Calu3 (cell line): Measurements from ENCODE around the gene MSLN. TPM values are rescaled to one million over a fixed set of nuclear protein-coding genes. Genes with fewer than 3 reads are reported as not detected.
"Not testable (repeated sequence)": the region's sequence is repeated elsewhere in the genome, so short reads cannot be mapped to it uniquely, and the experiment has no call there.

ENCODE experiments used
- BruUV-seq: library from RNA; stranded (reverse); fragments of 400-500 nt; replicated peaks from 2 replicates; lab custom pipeline; 2021; lab: Mats Ljungman, UMichigan
- CTCF ChIA-PET: fragments of 300-600 bp; sonication (Branson Sonifier 250); formaldehyde crosslinking; loops from one replicate; lab custom pipeline; 2022; ENCODE audit warnings: antibody characterized with exemption; lab: Charles Lee
- DNase-seq: peaks from one replicate; pipeline ENCODE4 v3.0.0; 2022
- H3K27ac Mint-ChIP-seq: one replicate; pipeline ENCODE4 v1.8.0; 2022; ENCODE audit warnings: mixed read lengths; ENCODE audit not compliant: unreplicated experiment
- H3K27me3 Mint-ChIP-seq: one replicate; pipeline ENCODE4 v1.8.0; 2022; ENCODE audit warnings: mixed read lengths; ENCODE audit not compliant: unreplicated experiment
- H3K36me3 Mint-ChIP-seq: one replicate; pipeline ENCODE4 v1.8.0; 2022; ENCODE audit warnings: mild to moderate bottlenecking, moderate library complexity, mixed read lengths; ENCODE audit not compliant: insufficient read depth, unreplicated experiment
- H3K4me1 Mint-ChIP-seq: one replicate; pipeline ENCODE4 v1.8.0; 2022; ENCODE audit warnings: mild to moderate bottlenecking, low read depth, mixed read lengths; ENCODE audit not compliant: unreplicated experiment
- H3K4me3 Mint-ChIP-seq: one replicate; pipeline ENCODE4 v1.8.0; 2022; ENCODE audit warnings: mild to moderate bottlenecking, low read depth, moderate library complexity, mixed read lengths; ENCODE audit not compliant: unreplicated experiment
- H3K9me3 Mint-ChIP-seq: one replicate; pipeline ENCODE4 v1.8.0; 2022; ENCODE audit warnings: low read depth, mixed read lengths; ENCODE audit not compliant: unreplicated experiment
- CTCF ChIP-seq: fragments of 200-600 bp; IDR thresholded peaks from one replicate; pipeline ENCODE4 v1.8.0; 2022; ENCODE audit warnings: antibody characterized with exemption; ENCODE audit not compliant: unreplicated experiment
- intact Hi-C: fragments of 100-400 bp; cut with micrococcal nuclease; formaldehyde crosslinking; loops from one replicate; pipeline ENCODE4 v1.10.0; 2022; ENCODE audit not compliant: unreplicated experiment
- total RNA-seq: library from RNA; stranded (reverse); gene quantifications from 2 replicates; pipeline ENCODE4 v1.2.3, GENCODE V29; 2022

MSLN gene
- total RNA-seq, 1 experiment from 2014 or later = 3.4 TPM

- Mint-ChIP-seq H3K4me3 (peak overlapping the region; percentile 79), H3K4me1 (no peaks in the 10 kb centered on the region), H3K36me3 (peaks cover 50% of the 10 kb centered on the region), H3K27me3 (peaks cover 2% of the 10 kb centered on the region), H3K9me3 (no peaks in the 10 kb centered on the region), H3K27ac (peak overlapping the region; percentile 62)
- intact Hi-C loops = no loop called here
- DNase-seq = no peak
- TF ChIP-seq CTCF = no peak
- CTCF ChIA-PET = interaction anchor here (1.7 kb wide), 1 partner anchor 14 kb away, joined by 7 read pairs; no protein-coding TSS in a partner anchor
- BruUV-seq = no TSS peak
These were observed 18.4 kb upstream of the MSLN start for GRCh38 chr16:741986-742629.

GRCh38 chr16:742894-743293 lies 17.6 kb upstream of the MSLN start:
- H3K4me3 Mint-ChIP-seq, H3K4me1 Mint-ChIP-seq, H3K27ac Mint-ChIP-seq, DNase-seq, H3K27me3 Mint-ChIP-seq, CTCF ChIA-PET, intact Hi-C loops, H3K9me3 Mint-ChIP-seq, BruUV-seq: not testable (repeated sequence)
- H3K36me3 Mint-ChIP-seq = peaks cover 52% of the 10 kb centered on the region

GRCh38 chr16:743794-744500 lies 16.6 kb upstream of the MSLN start:
- CTCF ChIA-PET = no interaction called here
- H3K36me3 Mint-ChIP-seq = peaks cover 46% of the 10 kb centered on the region
- no TSS peak for BruUV-seq
- peak; percentile 14 for TF ChIP-seq CTCF
- H3K27ac Mint-ChIP-seq = no peak overlapping the region
- peaks cover 14% of the 10 kb centered on the region for H3K27me3 Mint-ChIP-seq
- intact Hi-C loops = no loop called here
- no peak for DNase-seq
- no peak overlapping the region for H3K4me3 Mint-ChIP-seq
- H3K9me3 Mint-ChIP-seq = no peaks in the 10 kb centered on the region
- no peaks in the 10 kb centered on the region for H3K4me1 Mint-ChIP-seq

GRCh38 chr16:745739-746138 lies 14.8 kb upstream of the MSLN start:
- CTCF ChIA-PET = interaction anchor here (1.3 kb wide), 1 partner anchor 15 kb away, joined by 4 read pairs; the partner anchor contains the start of gene MSLN
- Mint-ChIP-seq H3K4me1 (no peaks in the 10 kb centered on the region), H3K9me3 (no peaks in the 10 kb centered on the region), H3K36me3 (peaks cover 28% of the 10 kb centered on the region), H3K27ac (no peak overlapping the region), H3K4me3 (no peak overlapping the region), H3K27me3 (peaks cover 20% of the 10 kb centered on the region)
- peak; percentile 74 for DNase-seq
- peak; percentile 81 for TF ChIP-seq CTCF
- intact Hi-C loops = no loop called here
- no TSS peak for BruUV-seq
